Right kidney (tissue), 1 donor: Measurements from ENCODE around the gene EIF2S3.
"Not testable (repeated sequence)": the region's sequence is repeated elsewhere in the genome, so short reads cannot be mapped to it uniquely, and the experiment has no call there.

ENCODE experiments used
- DNase-seq: peaks from one replicate; pipeline ENCODE4 v3.0.0-alpha.2; 2016

Gene EIF2S3

GRCh38 chrX:24046060-24046459, 8.7 kb upstream of the EIF2S3 start:
- DNase-seq, result not testable (repeated sequence)

GRCh38 chrX:24049643-24050042, 5.1 kb upstream of the EIF2S3 start:
- DNase-seq, result not testable (repeated sequence)

- not testable (repeated sequence) for DNase-seq
Observed at GRCh38 chrX:24050522-24051318, 4.0 kb upstream of the EIF2S3 start.

- DNase-seq, result no peak
Observed at GRCh38 chrX:24055043-24055356, 244 bp downstream of the EIF2S3 start.

GRCh38 chrX:24063488-24063887, 8.7 kb downstream of the EIF2S3 start:
- no peak for DNase-seq

GRCh38 chrX:24069877-24070276, 15.1 kb downstream of the EIF2S3 start:
- no peak for DNase-seq

- DNase-seq, result no peak
Observed at GRCh38 chrX:24079411-24079810, 24.7 kb downstream of the EIF2S3 start.

- not testable (repeated sequence) for DNase-seq
Observed at GRCh38 chrX:24080245-24080644, 25.5 kb downstream of the EIF2S3 start.

GRCh38 chrX:24080704-24081103, 25.9 kb downstream of the EIF2S3 start:
- DNase-seq, result no peak

- DNase-seq, result peak; percentile 11
Observed at GRCh38 chrX:24081661-24082154, 27.0 kb downstream of the EIF2S3 start.

- DNase-seq, result no peak
Observed at GRCh38 chrX:24082447-24082846, 27.7 kb downstream of the EIF2S3 start.

GRCh38 chrX:24085101-24085500, 30.3 kb downstream of the EIF2S3 start:
- no peak for DNase-seq

- no peak for DNase-seq
Observed at GRCh38 chrX:24090300-24091200, 35.8 kb downstream of the EIF2S3 start.

GRCh38 chrX:24093746-24094145, 39.0 kb downstream of the EIF2S3 start:
- DNase-seq, result no peak

GRCh38 chrX:24097741-24098260, 43.0 kb downstream of the EIF2S3 start:
- DNase-seq, result no peak

GRCh38 chrX:24098932-24099331, 44.2 kb downstream of the EIF2S3 start:
- no peak for DNase-seq

- DNase-seq, result no peak
Observed at GRCh38 chrX:24099394-24099793, 44.6 kb downstream of the EIF2S3 start.

GRCh38 chrX:24100713-24101112, 46.0 kb downstream of the EIF2S3 start:
- no peak for DNase-seq

GRCh38 chrX:24110069-24110468, 55.3 kb downstream of the EIF2S3 start:
- DNase-seq, result no peak

- no peak for DNase-seq
Observed at GRCh38 chrX:24113181-24113580, 58.4 kb downstream of the EIF2S3 start.

GRCh38 chrX:24117258-24117657, 62.5 kb downstream of the EIF2S3 start:
- DNase-seq, result no peak

- DNase-seq, result no peak
Observed at GRCh38 chrX:24124244-24124799, 69.6 kb downstream of the EIF2S3 start.
